HCT116 (cell line): ENCODE results near the gene TRIM63. TPM values are rescaled to one million over a fixed set of nuclear protein-coding genes. Genes with fewer than 3 reads are reported as not detected.

ENCODE experiments used
- ATAC-seq: fragments of 200-7000 bp; cut with Tn5 transposase; 2 replicates; pipeline ENCODE4 v1.9.1; 2020; ENCODE audit warnings: mild to moderate bottlenecking, moderate library complexity
- BruUV-seq: library from RNA; stranded (reverse); fragments of 400-500 nt; replicated peaks from 2 replicates; lab custom pipeline; 2021; lab: Mats Ljungman, UMichigan
- CTCF ChIA-PET: fragments of 300-600 bp; sonication (Branson Sonifier 250); formaldehyde crosslinking; loops from one replicate; lab custom pipeline; 2021; ENCODE audit warnings: antibody characterized with exemption; lab: Charles Lee
- POLR2A ChIA-PET: fragments of 300-600, 350-600 bp; sonication (Branson Sonifier 250); formaldehyde crosslinking; loops from one replicate; lab custom pipeline; 2021; ENCODE audit warnings: antibody characterized with exemption; lab: Charles Lee
- RAD21 ChIA-PET, 2 experiments: fragments of 300-600 bp; sonication (Branson Sonifier 250); formaldehyde crosslinking; loops; one replicate each; lab custom pipeline; 2023; ENCODE audit warnings: low total read pairs in 2 of 2; ENCODE audit not compliant: uncharacterized antibody in 2 of 2, unreplicated experiment in 2 of 2, low non-redundant PET in 1 of 2; lab: Charles Lee
- DNase-seq: peaks from one replicate; pipeline ENCODE4 v3.0.0-alpha.2; 2010; ENCODE audit warnings: low read depth, low spot score
- H2AFZ ChIP-seq: fragments of 200-600 bp; shearing (Covaris generic), sonication (generic); 2 replicates; pipeline ENCODE4 v1.6.1; 2017; ENCODE audit warnings: low read depth, mixed run types, mixed read lengths, antibody characterized with exemption, low read length; ENCODE audit not compliant: poor library complexity, severe bottlenecking
- H3K27ac ChIP-seq: 2 replicates; pipeline ENCODE4 v1.5.1; 2012; ENCODE audit warnings: low read depth, low read length
- H3K27me3 ChIP-seq: fragments of 200-600 bp; sonication (generic); 2 replicates; pipeline ENCODE4 v1.6.1; 2016; ENCODE audit warnings: mixed run types, low read length, mixed read lengths; ENCODE audit not compliant: insufficient read depth
- H3K36me3 ChIP-seq, 2 experiments: fragments of 200-500 bp in 1 of 2; fragments of 200-600 bp in 1 of 2; sonication (Bioruptor generic) in 1 of 2; sonication (generic) in 1 of 2; 2 replicates each; pipeline versions ENCODE4 v1.5.1 to v1.6.1; 2014 to 2016; ENCODE audit warnings: low read length in 2 of 2, inconsistent platforms in 1 of 2, mixed read lengths in 1 of 2, mixed run types in 1 of 2; ENCODE audit not compliant: insufficient read depth in 2 of 2, control insufficient read depth in 1 of 2
- H3K4me1 ChIP-seq, 2 experiments: fragments of 200-600 bp in 1 of 2; sonication (generic) in 1 of 2; 2 replicates each; pipeline versions ENCODE4 v1.5.1 to v1.6.1; 2012 to 2017; ENCODE audit warnings: low read length in 2 of 2, inconsistent platforms in 1 of 2, mild to moderate bottlenecking in 1 of 2, mixed read lengths in 1 of 2, mixed run types in 1 of 2, moderate library complexity in 1 of 2; ENCODE audit not compliant: insufficient read depth in 2 of 2, control insufficient read depth in 1 of 2
- H3K4me2 ChIP-seq: fragments of 200-600 bp; sonication (generic); 2 replicates; pipeline ENCODE4 v1.6.1; 2017; ENCODE audit warnings: mixed run types, low read length, mixed read lengths
- H3K4me3 ChIP-seq, 2 experiments: fragments of 200-600 bp in 1 of 2; sonication (generic) in 1 of 2; replicated peaks in 1 of 2; 2 replicates each; pipeline ENCODE4 v1.5.1; 2011 to 2016; ENCODE audit warnings: low read length in 2 of 2, control low read depth in 1 of 2, low read depth in 1 of 2, mild to moderate bottlenecking in 1 of 2, mixed read lengths in 1 of 2, mixed run types in 1 of 2
- H3K79me2 ChIP-seq: fragments of 200-600 bp; sonication (generic); 2 replicates; pipeline ENCODE4 v1.6.1; 2017; ENCODE audit warnings: mild to moderate bottlenecking, mixed run types, low read length, moderate library complexity, mixed read lengths; ENCODE audit not compliant: insufficient read depth
- H3K9ac ChIP-seq: fragments of 200-600 bp; sonication (generic); 2 replicates; pipeline ENCODE4 v1.6.1; 2016; ENCODE audit warnings: low read length, mixed read lengths
- H3K9me2 ChIP-seq: fragments of 200-600 bp; sonication (generic), shearing (Covaris generic); 2 replicates; pipeline ENCODE4 v1.6.1; 2017; ENCODE audit warnings: mixed run types, mild to moderate bottlenecking, moderate library complexity; ENCODE audit not compliant: insufficient read depth
- H3K9me3 ChIP-seq, 2 experiments: fragments of 200-500 bp in 1 of 2; fragments of 200-600 bp in 1 of 2; sonication (Bioruptor generic) in 1 of 2; sonication (generic) in 1 of 2; 2 replicates each; pipeline ENCODE4 v1.6.1; 2014 to 2017; ENCODE audit warnings: low read length in 2 of 2, mixed read lengths in 2 of 2, inconsistent platforms in 1 of 2, low read depth in 1 of 2, mild to moderate bottlenecking in 1 of 2, mixed run types in 1 of 2, moderate library complexity in 1 of 2; ENCODE audit not compliant: control insufficient read depth in 1 of 2, insufficient read depth in 1 of 2
- H4K20me1 ChIP-seq: fragments of 200-600 bp; sonication (generic), shearing (Covaris generic); 2 replicates; pipeline ENCODE4 v1.6.1; 2017; ENCODE audit warnings: mixed run types, mild to moderate bottlenecking, moderate library complexity; ENCODE audit not compliant: insufficient read depth
- CEBPB ChIP-seq: IDR thresholded peaks from 2 replicates; pipeline ENCODE4 v1.6.1; 2012; ENCODE audit warnings: low read depth
- EZH2 ChIP-seq: fragments of 200-600 bp; sonication (generic); IDR thresholded peaks from 2 replicates; pipeline ENCODE4 v1.6.1; 2017; ENCODE audit warnings: antibody characterized with exemption, mixed run types
- FOSL1 ChIP-seq: IDR thresholded peaks from 2 replicates; pipeline ENCODE4 v1.6.1; 2012; ENCODE audit warnings: low read depth
- JUND ChIP-seq: IDR thresholded peaks from 2 replicates; pipeline ENCODE4 v1.6.1; 2012
- POLR2A ChIP-seq: IDR thresholded peaks from 2 replicates; pipeline ENCODE4 v1.7.0; 2011; ENCODE audit warnings: borderline replicate concordance; ENCODE audit not compliant: insufficient read depth, insufficient read length; ENCODE audit errors: extremely low read depth
- POLR2AphosphoS5 ChIP-seq: IDR thresholded peaks from 2 replicates; pipeline ENCODE4 v1.6.1; 2011; ENCODE audit warnings: mild to moderate bottlenecking, low read depth, low read length, moderate library complexity
- RAD21 ChIP-seq: IDR thresholded peaks from 2 replicates; pipeline ENCODE4 v1.6.1; 2012; ENCODE audit warnings: low read depth, mild to moderate bottlenecking
- REST ChIP-seq: IDR thresholded peaks from 2 replicates; pipeline ENCODE4 v1.6.1; 2012; ENCODE audit warnings: low read depth
- TCF7L2 ChIP-seq: IDR thresholded peaks from 2 replicates; pipeline ENCODE4 v1.7.0; 2011; ENCODE audit warnings: borderline replicate concordance, inconsistent platforms; ENCODE audit not compliant: insufficient read depth, insufficient read length; ENCODE audit errors: extremely low read depth
- ZNF274 ChIP-seq: fragments of 200-500 bp; sonication (Bioruptor generic); IDR thresholded peaks from 2 replicates; pipeline ENCODE4 v1.6.1; 2014; ENCODE audit warnings: mild to moderate bottlenecking, low read depth, low read length, inconsistent platforms
- intact Hi-C: fragments of 100-400 bp; cut with micrococcal nuclease; formaldehyde crosslinking; loops from 2 replicates; pipeline ENCODE4 v1.10.0; 2022
- total RNA-seq: library from RNA; stranded (reverse); gene quantifications from one replicate; pipeline ENCODE4 v1.2.1, GENCODE V29; 2021; ENCODE audit not compliant: unreplicated experiment
- TF ChIP-seq, protein P1 (sequence below): IDR thresholded peaks from 2 replicates; pipeline ENCODE4 v1.6.1; 2012
- TF ChIP-seq, protein P2 (sequence below): IDR thresholded peaks from 2 replicates; pipeline ENCODE4 v1.6.1; 2012
- TF ChIP-seq, protein P3 (sequence below): IDR thresholded peaks from 2 replicates; pipeline ENCODE4 v1.6.1; 2011; ENCODE audit warnings: mild to moderate bottlenecking, low read length, moderate library complexity; ENCODE audit not compliant: insufficient replicate concordance; ENCODE audit errors: extremely low read depth

The TRIM63 gene
- total RNA-seq, 1 experiment from 2014 or later: not detected

DNA sequence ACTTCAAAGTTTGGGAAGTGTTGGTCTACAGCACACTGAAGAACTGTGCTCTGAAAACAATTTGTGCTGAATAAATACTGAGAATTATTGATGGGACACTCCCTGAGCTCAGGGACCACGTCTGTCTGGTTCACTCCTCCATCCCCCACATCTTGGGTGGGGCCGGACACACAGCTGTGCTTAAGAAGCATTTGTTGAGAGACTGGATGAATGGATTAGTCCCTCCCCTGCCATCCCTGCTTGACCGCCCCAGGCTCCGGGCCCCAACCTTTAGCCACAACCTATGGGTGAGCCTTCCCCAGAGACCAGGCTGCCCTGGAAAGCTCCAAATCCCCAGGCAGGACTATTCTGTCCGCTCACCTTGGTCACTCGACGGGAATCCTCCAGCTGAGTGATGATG, 7.5 kb downstream of the TRIM63 start:
- no peaks in the 10 kb centered on the region for H3K27me3 ChIP-seq
- H3K27ac ChIP-seq: no peak overlapping the region
- BruUV-seq: no TSS peak
- H3K79me2 ChIP-seq: no peaks in the 10 kb centered on the region
- H3K4me3 ChIP-seq: no peak overlapping the region
- DNase-seq (no peak), ATAC-seq (no peak)
- no peaks in the 10 kb centered on the region for H4K20me1 ChIP-seq
- ChIA-PET CTCF (no interaction called here), RAD21 (no interaction called here), POLR2A (no interaction called here)
- no peak overlapping the region for H3K4me2 ChIP-seq
- H3K36me3 ChIP-seq: no peaks in the 10 kb centered on the region
- intact Hi-C loops: no loop called here
- H3K4me1 ChIP-seq: no peaks in the 10 kb centered on the region
- H3K9ac ChIP-seq: no peak overlapping the region
- no peak for TF ChIP-seq ZNF274
- TF ChIP-seq, protein P1, sequence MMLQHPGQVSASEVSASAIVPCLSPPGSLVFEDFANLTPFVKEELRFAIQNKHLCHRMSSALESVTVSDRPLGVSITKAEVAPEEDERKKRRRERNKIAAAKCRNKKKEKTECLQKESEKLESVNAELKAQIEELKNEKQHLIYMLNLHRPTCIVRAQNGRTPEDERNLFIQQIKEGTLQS: no peak
- TF ChIP-seq, protein P2, sequence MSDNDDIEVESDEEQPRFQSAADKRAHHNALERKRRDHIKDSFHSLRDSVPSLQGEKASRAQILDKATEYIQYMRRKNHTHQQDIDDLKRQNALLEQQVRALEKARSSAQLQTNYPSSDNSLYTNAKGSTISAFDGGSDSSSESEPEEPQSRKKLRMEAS: no peak
- TF ChIP-seq CEBPB: no peak
- no peak for TF ChIP-seq EZH2
- TF ChIP-seq REST: no peak
- no peak for TF ChIP-seq JUND
- TF ChIP-seq POLR2AphosphoS5: no peak
- no peak for TF ChIP-seq POLR2A
- TF ChIP-seq FOSL1: no peak
- TF ChIP-seq, protein P3, sequence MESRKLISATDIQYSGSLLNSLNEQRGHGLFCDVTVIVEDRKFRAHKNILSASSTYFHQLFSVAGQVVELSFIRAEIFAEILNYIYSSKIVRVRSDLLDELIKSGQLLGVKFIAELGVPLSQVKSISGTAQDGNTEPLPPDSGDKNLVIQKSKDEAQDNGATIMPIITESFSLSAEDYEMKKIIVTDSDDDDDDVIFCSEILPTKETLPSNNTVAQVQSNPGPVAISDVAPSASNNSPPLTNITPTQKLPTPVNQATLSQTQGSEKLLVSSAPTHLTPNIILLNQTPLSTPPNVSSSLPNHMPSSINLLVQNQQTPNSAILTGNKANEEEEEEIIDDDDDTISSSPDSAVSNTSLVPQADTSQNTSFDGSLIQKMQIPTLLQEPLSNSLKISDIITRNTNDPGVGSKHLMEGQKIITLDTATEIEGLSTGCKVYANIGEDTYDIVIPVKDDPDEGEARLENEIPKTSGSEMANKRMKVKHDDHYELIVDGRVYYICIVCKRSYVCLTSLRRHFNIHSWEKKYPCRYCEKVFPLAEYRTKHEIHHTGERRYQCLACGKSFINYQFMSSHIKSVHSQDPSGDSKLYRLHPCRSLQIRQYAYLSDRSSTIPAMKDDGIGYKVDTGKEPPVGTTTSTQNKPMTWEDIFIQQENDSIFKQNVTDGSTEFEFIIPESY: no peak
- TF ChIP-seq RAD21: no peak
- no peak for TF ChIP-seq TCF7L2
- H3K9me2 ChIP-seq: no peaks in the 10 kb centered on the region
- H2AFZ ChIP-seq: no peak overlapping the region
- H3K9me3 ChIP-seq: no peaks in the 10 kb centered on the region
